HG03097 (cell line): Measurements from ENCODE around the gene TFB1M.
A peak's percentile ranks its signal among the peaks of the same experiment; 100 is the strongest.
"Not testable (repeated sequence)": the region's sequence is repeated elsewhere in the genome, so short reads cannot be mapped to it uniquely, and the experiment has no call there.

Experiments used
- ATAC-seq: cut with Tn5 transposase; IDR thresholded peaks from one replicate; pipeline ENCODE4 v1.9.1; 2021; ENCODE audit not compliant: unreplicated experiment, low FRiP score

The TFB1M gene

DNA sequence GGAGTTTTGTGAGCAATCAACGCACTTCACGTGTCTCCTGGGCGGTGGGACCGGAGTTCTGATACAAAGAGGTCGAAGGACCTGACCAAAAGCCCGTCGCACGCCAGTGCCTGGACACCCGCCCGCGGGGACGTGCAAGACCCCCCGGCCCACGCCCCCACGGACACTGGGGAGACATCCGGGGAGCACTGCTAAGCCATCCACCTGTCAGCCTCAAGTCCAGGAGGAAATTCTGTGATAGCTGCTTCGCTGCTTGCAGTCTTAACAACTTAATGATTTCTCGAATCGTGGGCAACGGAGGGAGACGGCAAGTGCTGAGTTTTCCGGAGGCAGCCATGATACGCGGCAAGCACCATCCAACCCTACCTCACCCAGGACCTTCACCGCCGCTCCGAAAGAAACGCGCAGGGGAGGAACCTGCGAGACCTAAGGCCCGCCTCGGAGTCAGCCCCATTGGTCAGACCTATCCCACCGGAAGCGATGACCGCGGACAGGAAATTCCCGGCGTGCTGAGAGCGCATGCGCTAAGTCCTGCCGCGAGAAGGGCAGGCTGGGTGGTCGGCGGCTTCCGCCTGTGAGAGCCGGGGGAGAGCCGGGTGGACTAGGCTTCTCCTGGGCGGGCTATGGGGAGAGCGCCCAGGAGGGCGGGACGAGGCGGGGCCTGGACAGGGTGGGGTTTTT, at the start of gene TFB1M:
TFB1M (minus strand) TSS at position 393 of the 681 bp plus-strand sequence; CDS start at position 337, 56 bp downstream.
- ATAC-seq = peak; percentile 96

DNA sequence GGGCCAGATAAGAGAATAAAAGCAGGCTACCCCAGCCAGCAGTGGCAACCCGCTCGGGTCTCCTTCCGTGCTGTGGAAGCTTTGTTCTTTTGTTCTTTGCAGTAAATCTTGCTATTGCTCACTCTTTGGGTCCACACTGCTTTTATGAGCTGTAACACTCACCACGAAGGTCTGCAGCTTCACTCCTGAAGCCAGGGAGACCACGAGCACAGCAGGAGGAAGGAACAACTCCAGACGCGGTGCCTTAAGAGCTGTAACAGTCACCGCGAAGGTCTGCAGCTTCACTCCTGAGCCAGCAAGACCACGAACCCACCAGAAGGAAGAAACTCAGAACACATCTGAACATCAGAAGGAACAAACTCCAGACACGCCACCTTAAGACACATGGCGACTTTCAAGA, 49.7 kb upstream of the TFB1M start:
- not testable (repeated sequence) for ATAC-seq

GRCh38 chr6:155362968-155363632, 48.8 kb upstream of the TFB1M start:
- ATAC-seq = not testable (repeated sequence)

GRCh38 chr6:155354167-155354566, 39.9 kb upstream of the TFB1M start:
- no peak for ATAC-seq

- no peak for ATAC-seq
These were observed 38.5 kb upstream of the TFB1M start for GRCh38 chr6:155352811-155353210.

DNA sequence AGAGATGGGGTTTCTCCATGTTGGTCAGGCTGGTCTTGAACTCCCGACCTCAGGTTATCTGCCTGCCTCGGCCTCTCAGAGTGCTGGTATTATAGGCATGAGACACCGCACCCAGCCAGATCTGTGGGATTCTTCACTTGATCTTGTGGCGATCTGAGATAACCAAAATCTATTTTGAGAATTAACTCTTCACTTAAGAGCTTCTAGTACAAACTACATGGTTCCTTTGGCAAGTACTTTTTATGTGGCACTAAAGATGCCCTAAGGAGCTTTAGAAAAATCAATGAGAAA, 37.8 kb upstream of the TFB1M start:
- no peak for ATAC-seq

DNA sequence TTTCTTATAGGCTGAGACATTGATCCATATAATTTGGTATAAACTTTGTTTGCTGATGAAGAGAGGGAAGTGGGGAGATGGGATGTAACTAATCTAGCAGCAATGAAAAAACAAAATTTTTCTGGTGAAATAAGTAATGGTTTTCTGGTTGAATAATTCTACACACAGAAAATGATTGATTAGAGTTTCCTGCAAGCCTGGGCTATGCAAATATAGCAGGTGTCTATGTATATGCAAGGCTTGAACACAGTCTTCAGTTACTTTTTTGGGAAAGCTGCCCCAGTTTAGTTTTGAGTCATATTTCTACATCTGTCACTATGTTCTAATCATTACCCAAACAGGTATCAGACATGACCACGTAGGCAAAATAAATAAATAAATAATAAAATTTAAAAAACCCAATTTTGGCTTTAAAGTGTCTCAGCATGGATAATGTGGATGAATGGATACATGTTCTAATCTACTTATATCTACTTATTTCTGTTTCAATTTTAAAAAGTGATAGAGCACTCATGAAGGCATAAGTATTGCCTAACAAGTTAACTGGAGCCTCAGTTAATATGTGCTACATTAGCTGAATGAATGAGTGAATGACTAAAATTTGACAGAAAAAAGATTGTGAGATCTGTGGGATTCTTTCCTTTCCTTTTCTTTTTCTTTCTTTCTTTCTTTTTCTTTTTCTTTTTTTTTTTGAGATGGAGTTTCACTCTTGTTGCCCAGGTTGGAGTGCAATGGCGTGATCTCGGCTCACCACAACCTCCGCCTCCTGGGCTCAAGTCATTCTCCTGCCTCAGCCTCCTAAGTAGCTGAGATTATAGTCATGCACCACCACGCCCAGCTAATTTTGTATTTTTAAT, 37.2 kb upstream of the TFB1M start:
- peak; percentile 97 for ATAC-seq

DNA sequence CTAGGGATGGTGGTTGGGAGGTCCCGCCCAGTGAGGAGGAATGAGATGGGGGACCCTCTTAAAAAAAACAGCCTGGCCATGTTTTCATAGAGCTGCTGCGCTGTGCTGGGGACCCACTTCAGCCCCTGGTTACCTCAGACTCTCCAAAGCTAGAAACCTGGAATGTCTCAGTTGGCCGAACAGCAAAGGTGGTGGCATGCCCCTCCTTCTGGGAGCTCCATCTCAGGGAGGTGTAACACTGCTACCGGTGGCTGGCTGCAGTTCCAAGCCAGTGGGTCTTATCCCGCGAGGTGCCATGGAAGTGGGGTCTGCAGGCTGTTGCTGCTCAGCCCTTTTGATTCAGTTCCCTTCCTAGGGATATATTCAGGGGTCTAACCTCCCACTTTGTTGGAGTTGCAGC, 35.7 kb upstream of the TFB1M start:
- ATAC-seq = no peak

DNA sequence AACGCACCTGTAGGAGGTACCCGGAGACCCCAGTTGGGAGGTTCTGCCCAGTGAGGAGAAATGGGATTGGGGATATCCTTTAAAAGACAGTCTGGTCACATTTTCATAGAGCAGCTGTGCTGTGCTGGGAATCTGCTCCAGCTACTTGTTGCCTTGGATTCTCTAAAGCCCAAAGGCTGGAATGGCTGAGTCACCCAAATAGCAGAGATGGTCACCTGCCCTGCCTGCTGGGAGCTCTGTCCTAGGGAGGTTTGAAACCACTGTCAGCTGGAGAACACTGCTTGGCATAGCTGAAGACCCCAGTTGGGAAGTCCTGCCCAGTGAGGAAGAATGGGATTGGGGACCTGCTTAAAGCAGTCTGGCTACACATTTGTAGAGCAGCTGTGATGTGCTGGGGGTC, 34.8 kb upstream of the TFB1M start:
- no peak for ATAC-seq

DNA sequence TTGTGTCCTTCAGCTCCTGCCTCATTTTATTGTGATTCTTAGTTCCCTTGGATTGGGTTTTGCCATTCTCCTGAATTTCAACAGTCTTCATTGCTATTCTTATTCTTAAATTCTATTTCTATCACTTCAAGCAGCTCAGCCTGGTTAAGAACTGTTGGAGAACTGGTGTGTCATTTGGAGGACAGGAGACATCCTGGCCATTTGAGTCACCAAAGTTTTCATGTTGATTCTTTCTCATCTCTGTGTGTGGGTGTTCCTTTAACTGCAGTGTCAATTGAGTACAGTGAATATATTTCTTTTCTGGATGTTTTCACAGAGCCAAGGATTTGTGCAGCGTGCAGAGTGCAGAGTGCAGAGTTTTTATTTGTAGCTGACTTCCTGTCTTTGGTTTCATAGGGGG, 33.5 kb upstream of the TFB1M start:
- ATAC-seq = no peak

DNA sequence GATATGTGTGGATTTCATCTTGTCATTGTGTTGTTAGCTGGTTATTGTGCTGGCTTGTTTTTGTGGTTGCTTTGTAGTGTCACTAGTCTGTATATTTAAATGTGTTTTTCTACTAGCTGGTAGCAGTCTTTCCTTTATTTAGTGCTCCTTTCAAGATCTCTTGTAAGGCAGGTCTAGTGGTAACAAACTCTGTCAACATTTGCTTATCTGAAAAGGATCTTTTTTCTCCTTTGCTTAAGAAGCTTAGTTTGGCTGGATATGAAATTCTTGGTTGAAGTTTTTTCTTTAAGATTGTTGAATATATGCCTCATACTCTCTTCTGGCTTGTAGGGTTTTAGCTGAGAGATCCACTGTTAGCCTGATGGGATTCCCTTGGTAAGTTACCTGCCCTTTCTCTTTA, 32.7 kb upstream of the TFB1M start:
- no peak for ATAC-seq

GRCh38 chr6:155344341-155345006, 30.2 kb upstream of the TFB1M start:
- ATAC-seq = no peak

DNA sequence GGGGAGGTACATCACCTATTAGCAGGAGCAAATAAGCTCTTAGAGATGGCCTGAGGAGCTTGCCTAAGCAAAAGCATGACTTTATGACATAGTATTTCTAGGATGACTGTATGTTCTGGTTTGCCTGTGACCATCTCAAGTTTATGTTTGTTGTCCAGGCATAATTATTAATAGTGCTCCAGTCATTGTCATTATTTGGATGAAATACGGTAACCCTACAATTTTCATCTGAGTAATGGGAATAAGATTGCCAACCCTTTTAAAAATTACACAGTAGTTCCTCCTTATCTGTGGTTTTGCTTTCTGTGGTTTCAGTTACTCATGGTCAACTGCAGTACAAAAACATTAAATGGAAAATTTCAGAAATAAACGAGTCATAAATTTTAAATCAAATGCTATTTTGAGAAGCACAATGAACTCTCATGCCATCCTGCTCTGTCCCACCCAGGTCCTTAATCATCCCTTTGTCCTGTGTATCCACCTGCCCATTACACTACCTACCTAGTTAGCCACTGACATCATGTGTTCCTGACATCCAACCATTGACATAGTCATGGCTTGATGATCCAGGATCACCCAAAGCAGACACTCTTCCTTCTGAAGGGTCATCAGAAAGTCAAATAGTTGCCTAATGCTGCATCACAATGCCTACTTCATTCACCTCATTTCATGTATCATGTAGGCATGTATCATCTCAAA, 27.0 kb upstream of the TFB1M start:
- ATAC-seq = peak; percentile 49

- ATAC-seq = peak; percentile 43
These were observed 26.3 kb upstream of the TFB1M start for GRCh38 chr6:155340464-155341129.

GRCh38 chr6:155339929-155340328, 25.6 kb upstream of the TFB1M start:
- not testable (repeated sequence) for ATAC-seq

DNA sequence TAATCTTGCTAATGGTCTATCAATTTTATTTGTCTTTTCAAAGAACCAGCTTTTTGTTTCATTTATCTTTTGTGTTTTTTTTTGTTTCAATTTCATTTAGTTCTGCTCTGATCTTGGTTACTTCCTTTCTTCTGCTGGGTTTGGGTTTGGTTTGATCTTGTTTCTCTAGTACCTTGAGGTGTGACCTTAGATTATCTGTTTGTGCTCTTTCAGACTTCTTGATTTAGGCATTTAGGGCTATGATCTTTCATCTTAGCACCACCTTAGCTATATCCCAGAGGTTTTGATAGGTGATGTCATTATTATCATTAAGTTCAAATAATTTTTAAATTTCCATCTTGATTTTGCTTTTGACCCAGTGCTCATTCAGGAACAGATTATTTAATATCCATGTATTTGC, 24.0 kb upstream of the TFB1M start:
- not testable (repeated sequence) for ATAC-seq

- ATAC-seq = no peak
These were observed 21.0 kb upstream of the TFB1M start for GRCh38 chr6:155335265-155335664.

DNA sequence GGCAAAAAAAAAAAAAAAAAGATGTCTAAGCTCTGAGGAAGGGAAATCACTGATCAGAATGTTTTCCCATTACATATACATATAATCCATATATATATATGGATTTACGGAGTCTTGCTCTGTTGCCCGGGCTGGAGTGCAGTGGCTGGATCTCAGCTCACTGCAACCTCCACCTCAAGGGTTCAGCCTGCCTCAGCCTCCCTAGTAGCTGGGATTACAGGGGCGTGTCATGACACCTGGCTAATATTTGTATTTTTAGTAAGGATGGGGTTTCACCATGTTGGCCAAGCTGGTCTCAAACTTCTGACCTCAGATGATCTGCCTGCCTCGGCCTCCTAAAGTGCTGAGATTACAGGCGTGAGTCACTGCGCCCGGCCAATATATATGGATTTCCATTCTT, 19.8 kb upstream of the TFB1M start:
- ATAC-seq = not testable (repeated sequence)

DNA sequence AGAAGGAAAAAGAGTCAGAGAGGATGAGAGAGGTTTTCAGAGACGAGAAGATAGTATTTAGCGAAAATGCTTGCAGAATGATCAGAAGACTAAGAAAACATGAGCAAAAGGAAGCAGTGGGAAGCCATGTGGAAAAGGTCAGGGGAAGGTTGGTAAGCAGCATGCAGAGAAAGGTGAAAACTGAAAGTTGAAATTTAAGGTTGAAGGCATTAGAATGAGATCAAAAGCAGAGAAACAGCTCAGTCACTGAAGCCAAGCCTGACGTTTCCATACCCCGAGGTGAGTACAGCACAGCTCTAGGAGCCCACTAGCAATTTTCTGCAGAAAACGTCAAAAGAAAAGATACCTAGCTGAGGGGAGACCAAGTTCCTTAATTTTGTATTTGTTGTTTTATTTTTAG, 19.1 kb upstream of the TFB1M start:
- peak; percentile 73 for ATAC-seq

GRCh38 chr6:155330922-155331321, 16.6 kb upstream of the TFB1M start:
- no peak for ATAC-seq
